Smooth muscle cell (in vitro differentiated cells): ENCODE data around the gene NDUFAF2. TPM values are rescaled to one million over a fixed set of nuclear protein-coding genes. Genes with fewer than 3 reads are reported as not detected.
A peak's percentile ranks its signal among the peaks of the same experiment; 100 is the strongest.

Source experiments
- DNase-seq: peaks from one replicate; lab custom pipeline; 2025; ENCODE audit not compliant: unreplicated experiment; lab: John Stamatoyannopoulos, UW
- H2AFZ ChIP-seq: fragments of 200-600 bp; sonication (generic); 2 replicates; pipeline ENCODE4 v1.6.0; 2016; ENCODE audit warnings: antibody characterized with exemption, low read depth, mild to moderate bottlenecking
- H3F3A ChIP-seq: fragments of 200-600 bp; sonication (generic); 2 replicates; pipeline ENCODE4 v1.6.0; 2017; ENCODE audit warnings: antibody characterized with exemption, low read depth
- H3K27ac ChIP-seq: fragments of 200-600 bp; sonication (generic); 2 replicates; pipeline ENCODE4 v1.5.1; 2016; ENCODE audit warnings: low read depth, mild to moderate bottlenecking
- H3K27me3 ChIP-seq: fragments of 200-600 bp; sonication (generic); 2 replicates; pipeline ENCODE4 v1.6.1; 2016; ENCODE audit warnings: low read depth, mild to moderate bottlenecking
- H3K36me3 ChIP-seq: fragments of 200-600 bp; sonication (generic); 2 replicates; pipeline ENCODE4 v1.5.1; 2016; ENCODE audit warnings: low read depth
- H3K4me1 ChIP-seq: fragments of 200-600 bp; sonication (generic); 2 replicates; pipeline ENCODE4 v1.5.1; 2016; ENCODE audit warnings: low read depth
- H3K4me2 ChIP-seq: fragments of 200-600 bp; sonication (generic); 2 replicates; pipeline ENCODE4 v1.6.0; 2016; ENCODE audit warnings: mild to moderate bottlenecking
- H3K4me3 ChIP-seq: fragments of 200-600 bp; sonication (generic); 2 replicates; pipeline ENCODE4 v1.5.1; 2016; ENCODE audit warnings: mild to moderate bottlenecking
- H3K79me2 ChIP-seq: fragments of 200-600 bp; sonication (generic); 2 replicates; pipeline ENCODE4 v1.6.0; 2016; ENCODE audit warnings: low read depth, mild to moderate bottlenecking
- H3K9ac ChIP-seq: fragments of 200-600 bp; sonication (generic); 2 replicates; pipeline ENCODE4 v1.6.0; 2016; ENCODE audit warnings: low read depth
- H3K9me3 ChIP-seq: fragments of 200-600 bp; sonication (generic); replicated peaks from 2 replicates; pipeline ENCODE4 v1.5.1; 2016; ENCODE audit warnings: low read depth
- H4K20me1 ChIP-seq: fragments of 200-600 bp; sonication (generic); 2 replicates; pipeline ENCODE4 v1.6.0; 2016; ENCODE audit warnings: low read depth
- WGBS: methylation state at CpG from one replicate; pipeline ENCODE4 v1.1.7; 2016; ENCODE audit warnings: low lambda C conversion rate; 5-methylcytosine and 5-hydroxymethylcytosine counted together
- polyA plus RNA-seq: library from polyadenylated mRNA; unstranded; fragments of >200 nt; fragmentation: Nextera tagmentation; extraction: Ambion mirVana; gene quantifications from 2 replicates; pipeline ENCODE4 v1.2.1, GENCODE V29; 2016
- total RNA-seq: library from RNA; depleted of rRNA; stranded (reverse); fragments of >200 nt; gene quantifications from 2 replicates; pipeline ENCODE4 v1.2.3, GENCODE V29; 2014
- TF ChIP-seq, protein P1 (sequence below): fragments of 200-600 bp; sonication (generic); IDR thresholded peaks from 2 replicates; pipeline ENCODE4 v1.5.1; 2017; ENCODE audit warnings: borderline replicate concordance, mild to moderate bottlenecking, antibody characterized with exemption; ENCODE audit not compliant: insufficient read depth, poor library complexity, severe bottlenecking

Gene NDUFAF2
- total and polyA plus RNA-seq, 2 experiments from 2014 or later: 39.1 to 71.2 TPM

DNA sequence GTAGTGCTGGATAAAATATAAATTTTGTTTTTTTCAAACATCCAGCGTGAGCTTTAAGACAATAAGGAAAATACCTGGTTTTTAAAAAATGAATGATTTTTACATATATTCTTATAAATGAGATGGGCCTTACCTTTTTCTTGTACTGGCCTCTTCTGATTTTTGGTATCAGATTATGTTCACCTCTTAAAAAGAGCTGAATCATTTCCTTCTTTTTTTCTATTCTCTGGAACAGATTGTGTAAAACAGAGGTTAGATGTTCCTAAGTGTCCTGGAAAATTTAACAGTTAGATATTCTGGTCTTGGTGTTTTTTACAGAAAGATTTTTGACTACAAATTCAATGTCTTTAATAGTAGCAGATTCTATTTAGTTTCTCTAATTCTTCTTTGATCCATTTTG lies 74.6 kb downstream of the NDUFAF2 start:
- Histone ChIP-seq H3K4me2 (no peak overlapping the region), H3K79me2 (peaks cover 6% of the 10 kb centered on the region), H3K9me3 (no peaks in the 10 kb centered on the region), H3K4me3 (no peak overlapping the region), H3K4me1 (no peaks in the 10 kb centered on the region), H3K9ac (no peak overlapping the region), H3K27me3 (no peaks in the 10 kb centered on the region), H2AFZ (no peak overlapping the region), H3F3A (no peaks in the 10 kb centered on the region), H3K36me3 (no peaks in the 10 kb centered on the region), H4K20me1 (peaks cover 9% of the 10 kb centered on the region), H3K27ac (no peak overlapping the region)
- no peak for DNase-seq
- WGBS: 95% methylated on average over 1 of the region's 1 CpG
- TF ChIP-seq, protein P1, sequence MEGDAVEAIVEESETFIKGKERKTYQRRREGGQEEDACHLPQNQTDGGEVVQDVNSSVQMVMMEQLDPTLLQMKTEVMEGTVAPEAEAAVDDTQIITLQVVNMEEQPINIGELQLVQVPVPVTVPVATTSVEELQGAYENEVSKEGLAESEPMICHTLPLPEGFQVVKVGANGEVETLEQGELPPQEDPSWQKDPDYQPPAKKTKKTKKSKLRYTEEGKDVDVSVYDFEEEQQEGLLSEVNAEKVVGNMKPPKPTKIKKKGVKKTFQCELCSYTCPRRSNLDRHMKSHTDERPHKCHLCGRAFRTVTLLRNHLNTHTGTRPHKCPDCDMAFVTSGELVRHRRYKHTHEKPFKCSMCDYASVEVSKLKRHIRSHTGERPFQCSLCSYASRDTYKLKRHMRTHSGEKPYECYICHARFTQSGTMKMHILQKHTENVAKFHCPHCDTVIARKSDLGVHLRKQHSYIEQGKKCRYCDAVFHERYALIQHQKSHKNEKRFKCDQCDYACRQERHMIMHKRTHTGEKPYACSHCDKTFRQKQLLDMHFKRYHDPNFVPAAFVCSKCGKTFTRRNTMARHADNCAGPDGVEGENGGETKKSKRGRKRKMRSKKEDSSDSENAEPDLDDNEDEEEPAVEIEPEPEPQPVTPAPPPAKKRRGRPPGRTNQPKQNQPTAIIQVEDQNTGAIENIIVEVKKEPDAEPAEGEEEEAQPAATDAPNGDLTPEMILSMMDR: no peak

DNA sequence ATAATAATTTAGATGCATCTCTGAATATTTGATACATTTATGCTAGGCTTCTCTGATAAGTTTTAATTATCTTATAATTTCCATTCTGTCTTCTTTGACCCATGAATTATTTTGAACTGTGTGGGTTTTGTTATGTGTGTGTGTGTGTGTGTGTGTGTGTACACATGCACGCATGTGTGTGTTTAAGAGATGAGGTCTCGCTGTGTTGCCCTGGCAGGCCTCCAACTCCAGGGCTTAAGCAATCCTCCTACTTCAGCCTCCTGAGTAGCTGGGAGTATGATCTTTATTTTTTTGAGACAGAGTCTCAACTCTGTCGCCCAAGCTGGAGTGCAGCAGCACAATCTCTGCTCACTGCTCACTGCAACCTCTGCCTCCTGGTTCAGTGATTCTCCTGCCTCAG lies 75.4 kb downstream of the NDUFAF2 start:
- Histone ChIP-seq H3K9ac (no peak overlapping the region), H3K4me3 (no peak overlapping the region), H3K27ac (no peak overlapping the region), H4K20me1 (peaks cover 9% of the 10 kb centered on the region), H3K4me2 (no peak overlapping the region), H3K4me1 (no peaks in the 10 kb centered on the region), H3K27me3 (no peaks in the 10 kb centered on the region), H3K36me3 (no peaks in the 10 kb centered on the region), H3F3A (no peaks in the 10 kb centered on the region), H2AFZ (no peak overlapping the region), H3K9me3 (no peaks in the 10 kb centered on the region), H3K79me2 (peaks cover 6% of the 10 kb centered on the region)
- DNase-seq: no peak
- TF ChIP-seq, protein P1: no peak
- 95% methylated on average over 3 of the region's 3 CpGs for WGBS

DNA sequence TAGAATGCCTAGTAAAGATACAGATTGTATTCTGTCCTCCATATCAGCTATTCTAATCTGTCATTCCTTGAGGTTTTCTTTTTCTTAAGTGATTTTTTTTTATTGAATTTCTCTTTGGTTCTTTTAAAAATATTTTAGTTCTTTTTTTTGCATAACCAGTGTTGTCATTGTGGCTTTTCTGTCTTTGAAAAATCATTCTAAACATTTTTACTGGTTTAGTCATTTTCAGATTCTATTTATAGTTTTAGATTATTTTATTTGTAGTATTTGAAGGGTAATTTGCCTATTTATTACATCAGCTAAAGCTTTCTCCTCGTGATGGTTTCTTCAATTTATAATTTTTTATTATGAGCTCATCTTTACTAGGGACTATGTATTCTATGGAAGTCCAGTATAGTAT lies 78.1 kb downstream of the NDUFAF2 start:
- H3K4me1 ChIP-seq: no peaks in the 10 kb centered on the region
- no peaks in the 10 kb centered on the region for H3K36me3 ChIP-seq
- H3F3A ChIP-seq: no peaks in the 10 kb centered on the region
- no peaks in the 10 kb centered on the region for H3K9me3 ChIP-seq
- peaks cover 9% of the 10 kb centered on the region for H4K20me1 ChIP-seq
- H3K4me2 ChIP-seq: peak overlapping the region; percentile 9
- TF ChIP-seq, protein P1: no peak
- DNase-seq: no peak
- 73% methylated on average over 1 of the region's 1 CpG for WGBS
- no peak overlapping the region for H2AFZ ChIP-seq
- peaks cover 10% of the 10 kb centered on the region for H3K79me2 ChIP-seq
- peak overlapping the region; percentile 40 for H3K27ac ChIP-seq
- H3K27me3 ChIP-seq: no peaks in the 10 kb centered on the region
- no peak overlapping the region for H3K9ac ChIP-seq
- no peak overlapping the region for H3K4me3 ChIP-seq

DNA sequence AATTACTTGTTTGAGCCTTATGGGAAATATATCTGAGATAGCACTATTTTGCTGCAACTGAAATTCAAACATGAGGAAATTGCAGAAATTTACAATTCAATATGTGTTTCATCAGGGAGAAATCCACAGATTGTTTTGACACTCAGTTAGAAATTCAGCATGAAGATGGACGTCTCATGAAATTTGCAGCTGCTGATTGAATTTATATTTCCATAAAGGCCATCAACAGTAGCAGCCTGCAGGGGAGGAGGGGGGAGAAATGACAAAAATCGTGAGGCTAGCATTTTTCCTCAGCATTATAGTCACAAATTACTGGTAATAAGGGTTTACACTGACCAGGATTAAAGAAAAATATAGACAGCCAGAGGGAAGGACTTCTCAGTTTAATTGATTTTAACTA lies 81.0 kb downstream of the NDUFAF2 start:
- H3K27ac ChIP-seq: no peak overlapping the region
- H3K4me2 ChIP-seq: no peak overlapping the region
- H3K36me3 ChIP-seq: no peaks in the 10 kb centered on the region
- no peaks in the 10 kb centered on the region for H3K4me1 ChIP-seq
- H3K9ac ChIP-seq: no peak overlapping the region
- H4K20me1 ChIP-seq: peaks cover 9% of the 10 kb centered on the region
- no peak overlapping the region for H2AFZ ChIP-seq
- no peak overlapping the region for H3K4me3 ChIP-seq
- no peaks in the 10 kb centered on the region for H3K27me3 ChIP-seq
- 76% methylated on average over 2 of the region's 2 CpGs for WGBS
- DNase-seq: no peak
- peaks cover 8% of the 10 kb centered on the region for H3F3A ChIP-seq
- no peaks in the 10 kb centered on the region for H3K9me3 ChIP-seq
- H3K79me2 ChIP-seq: peaks cover 7% of the 10 kb centered on the region
- TF ChIP-seq, protein P1: no peak
